CD14-positive monocyte (primary cell): Measurements from ENCODE around the gene SGK2. TPM values are rescaled to one million over a fixed set of nuclear protein-coding genes. Genes with fewer than 3 reads are reported as not detected.

Experiments
- DNase-seq, 3 donors: peaks; one replicate each; pipeline ENCODE4 v3.0.0-alpha.2; 2011 to 2022
- H2AFZ ChIP-seq: 2 replicates; pipeline ENCODE4 v1.6.0; 2012; ENCODE audit warnings: mild to moderate bottlenecking, low read depth, low read length, inconsistent platforms; ENCODE audit not compliant: insufficient read depth, poor library complexity, severe bottlenecking
- H3K27ac ChIP-seq, 2 donors: 1 replicate in 1 of 2; 2 replicates in 1 of 2; pipeline ENCODE4 v1.5.1; 2012 to 2013; ENCODE audit warnings: low read length in 2 of 2, control low read depth in 1 of 2, inconsistent platforms in 1 of 2, low read depth in 1 of 2, mild to moderate bottlenecking in 1 of 2
- H3K27me3 ChIP-seq, 2 donors: one replicate each; pipeline versions ENCODE4 v1.6.0 to v1.6.1; 2011 to 2013; ENCODE audit warnings: low read length in 2 of 2; ENCODE audit not compliant: control insufficient read depth in 2 of 2, insufficient read depth in 2 of 2
- H3K36me3 ChIP-seq, 2 donors: replicated peaks in 1 of 2; 1 replicate in 1 of 2; 2 replicates in 1 of 2; pipeline versions ENCODE4 v1.5.1 to v1.6.1; 2012 to 2013; ENCODE audit warnings: low read length in 2 of 2, control low read depth in 1 of 2, inconsistent platforms in 1 of 2, mild to moderate bottlenecking in 1 of 2; ENCODE audit not compliant: insufficient read depth in 2 of 2, control insufficient read depth in 1 of 2
- H3K4me1 ChIP-seq, 2 donors: 1 replicate in 1 of 2; 2 replicates in 1 of 2; pipeline versions ENCODE4 v1.5.1 to v1.6.1; 2012 to 2013; ENCODE audit warnings: low read length in 2 of 2, control low read depth in 1 of 2, inconsistent platforms in 1 of 2, mild to moderate bottlenecking in 1 of 2, moderate library complexity in 1 of 2; ENCODE audit not compliant: insufficient read depth in 2 of 2, control insufficient read depth in 1 of 2
- H3K4me2 ChIP-seq: replicated peaks from 2 replicates; pipeline ENCODE3; 2012; ENCODE audit warnings: low read length, moderate library complexity, mild to moderate bottlenecking; ENCODE audit not compliant: poor library complexity, severe bottlenecking; ENCODE audit errors: extremely low read depth
- H3K4me3 ChIP-seq, 3 experiments: fragments of 200-600 bp in 1 of 3; sonication (generic) in 1 of 3; replicated peaks in 1 of 3; 1 replicate in 2 of 3; 2 replicates in 1 of 3; pipeline ENCODE4 v1.5.1; 2011 to 2013; ENCODE audit warnings: low read length in 3 of 3, mild to moderate bottlenecking in 3 of 3, control low read depth in 2 of 3, low read depth in 2 of 3, inconsistent platforms in 1 of 3, moderate library complexity in 1 of 3
- H3K79me2 ChIP-seq: 2 replicates; pipeline ENCODE4 v1.6.0; 2012; ENCODE audit warnings: mild to moderate bottlenecking, control low read depth, inconsistent platforms, low read length, moderate library complexity; ENCODE audit not compliant: insufficient read depth
- H3K9ac ChIP-seq: 2 replicates; pipeline ENCODE4 v1.6.0; 2017; ENCODE audit warnings: low read length, mild to moderate bottlenecking; ENCODE audit not compliant: insufficient read depth, poor library complexity, severe bottlenecking
- H3K9me3 ChIP-seq, 2 donors: replicated peaks in 1 of 2; 1 replicate in 1 of 2; 2 replicates in 1 of 2; pipeline versions ENCODE4 v1.5.1 to v1.6.1; 2012 to 2013; ENCODE audit warnings: low read length in 2 of 2, control low read depth in 1 of 2; ENCODE audit not compliant: control insufficient read depth in 1 of 2, insufficient read depth in 1 of 2
- H4K20me1 ChIP-seq: 2 replicates; pipeline ENCODE4 v1.6.0; 2012; ENCODE audit warnings: mild to moderate bottlenecking, low read length, control low read depth, moderate library complexity; ENCODE audit not compliant: insufficient read depth
- H3K27ac Mint-ChIP-seq, 7 donors: one replicate each; pipeline ENCODE4 v1.8.0; 2020; ENCODE audit warnings: mild to moderate bottlenecking in 7 of 7, mixed read lengths in 7 of 7, moderate library complexity in 6 of 7, inconsistent platforms in 2 of 7
- H3K27me3 Mint-ChIP-seq, 3 donors: one replicate each; pipeline ENCODE4 v1.8.0; 2021 to 2022; ENCODE audit warnings: low read depth in 3 of 3, mild to moderate bottlenecking in 3 of 3, mixed read lengths in 3 of 3, moderate library complexity in 3 of 3, inconsistent platforms in 1 of 3
- H3K36me3 Mint-ChIP-seq, 2 donors: one replicate each; pipeline ENCODE4 v1.8.0; 2020; ENCODE audit warnings: mixed read lengths in 2 of 2, inconsistent platforms in 1 of 2, mild to moderate bottlenecking in 1 of 2
- H3K4me1 Mint-ChIP-seq: one replicate; pipeline ENCODE4 v1.8.0; 2020; ENCODE audit warnings: mild to moderate bottlenecking, mixed read lengths
- H3K4me3 Mint-ChIP-seq, 2 donors: one replicate each; pipeline ENCODE4 v1.8.0; 2020; ENCODE audit warnings: mild to moderate bottlenecking in 2 of 2, mixed read lengths in 2 of 2, moderate library complexity in 1 of 2
- H3K9me3 Mint-ChIP-seq, 7 donors: one replicate each; pipeline ENCODE4 v1.8.0; 2020 to 2022; ENCODE audit warnings: mixed read lengths in 7 of 7, mild to moderate bottlenecking in 6 of 7, moderate library complexity in 6 of 7, inconsistent platforms in 2 of 7
- WGBS: methylation state at CpG from one replicate; pipeline ENCODE4 v1.1.5; 2013; ENCODE audit warnings: missing lambda C conversion rate; ENCODE audit not compliant: insufficient coverage; 5-methylcytosine and 5-hydroxymethylcytosine counted together
- intact Hi-C, 2 donors: fragments of 100-400 bp; cut with micrococcal nuclease; formaldehyde crosslinking; loops; one replicate each; pipeline versions ENCODE4 v1.15.0 to v1.15.1; 2023
- polyA plus RNA-seq, 3 donors: library from polyadenylated mRNA; depleted of rRNA in 1 of 3; unstranded in 2 of 3; stranded (reverse) in 1 of 3; fragments of 300-500 nt in 2 of 3; fragments of >200 nt in 1 of 3; fragmentation: Illumina TruSeq in 2 of 3; gene quantifications; 1 replicate in 2 of 3; 2 replicates in 1 of 3; pipeline ENCODE4 v1.2.3, GENCODE V29; 2012 to 2021
- TF ChIP-seq, protein P1 (sequence below): fragments of 200-600 bp; IDR thresholded peaks from one replicate; pipeline ENCODE4 v1.8.0; 2022; ENCODE audit warnings: antibody characterized with exemption, mild to moderate bottlenecking

SGK2 gene
- polyA plus RNA-seq, 3 donors: 0.17 TPM; not detected in 2

DNA sequence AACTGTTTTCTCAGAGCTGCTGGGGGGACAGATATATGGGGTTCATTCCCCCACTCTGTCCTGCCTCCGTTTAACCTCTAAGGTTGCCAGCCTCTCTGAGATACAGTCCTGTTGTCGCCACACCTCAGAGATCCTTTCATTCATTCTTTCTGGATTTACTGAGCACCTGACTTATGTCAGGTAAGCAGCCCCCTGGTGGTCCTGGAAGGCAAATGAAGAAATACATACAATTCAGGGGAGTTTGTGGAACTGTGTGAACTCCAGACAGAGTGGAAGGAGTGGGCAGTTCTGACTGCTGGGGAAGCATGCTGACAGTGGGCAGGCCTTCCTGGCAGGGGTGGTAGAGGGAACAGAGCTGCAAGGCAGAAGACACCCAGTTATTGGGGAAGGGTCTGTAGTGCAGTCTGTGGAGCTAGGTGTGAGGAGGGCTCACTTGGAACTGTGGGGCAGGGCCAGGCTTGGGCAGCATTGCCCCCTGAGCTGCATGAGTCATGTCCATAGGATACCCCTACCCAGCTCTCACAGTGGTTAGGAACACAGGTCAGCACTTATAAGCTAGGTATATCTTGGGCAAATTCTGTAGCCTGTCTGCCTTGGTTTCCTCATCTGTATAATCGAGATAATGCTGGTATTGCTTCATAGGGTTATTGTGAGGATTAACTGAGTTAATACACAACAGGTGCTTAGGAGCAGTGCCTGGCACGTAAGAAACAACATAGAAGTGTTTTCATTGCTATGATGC is 12.8 kb upstream of the SGK2 start:
- no peak overlapping the region for H3K4me3 ChIP-seq
- H3K4me3 Mint-ChIP-seq: no peak overlapping the region
- no peaks in the 10 kb centered on the region for H4K20me1 ChIP-seq
- H3K4me1 ChIP-seq: no peaks in the 10 kb centered on the region
- DNase-seq: no peak
- 100% methylated on average over 2 of the region's 4 CpGs for WGBS
- H3K36me3 Mint-ChIP-seq: peaks cover 2 to 4% of the 10 kb centered on the region in 2 donors
- H3K79me2 ChIP-seq: no peaks in the 10 kb centered on the region
- H3K27me3 ChIP-seq: no peaks in the 10 kb centered on the region
- H3K27ac Mint-ChIP-seq: no peak overlapping the region
- peaks cover 0 to 5% (median 0%) of the 10 kb centered on the region in 3 donors for H3K27me3 Mint-ChIP-seq
- H3K27ac ChIP-seq: no peak overlapping the region
- no peak overlapping the region for H3K9ac ChIP-seq
- TF ChIP-seq, protein P1, sequence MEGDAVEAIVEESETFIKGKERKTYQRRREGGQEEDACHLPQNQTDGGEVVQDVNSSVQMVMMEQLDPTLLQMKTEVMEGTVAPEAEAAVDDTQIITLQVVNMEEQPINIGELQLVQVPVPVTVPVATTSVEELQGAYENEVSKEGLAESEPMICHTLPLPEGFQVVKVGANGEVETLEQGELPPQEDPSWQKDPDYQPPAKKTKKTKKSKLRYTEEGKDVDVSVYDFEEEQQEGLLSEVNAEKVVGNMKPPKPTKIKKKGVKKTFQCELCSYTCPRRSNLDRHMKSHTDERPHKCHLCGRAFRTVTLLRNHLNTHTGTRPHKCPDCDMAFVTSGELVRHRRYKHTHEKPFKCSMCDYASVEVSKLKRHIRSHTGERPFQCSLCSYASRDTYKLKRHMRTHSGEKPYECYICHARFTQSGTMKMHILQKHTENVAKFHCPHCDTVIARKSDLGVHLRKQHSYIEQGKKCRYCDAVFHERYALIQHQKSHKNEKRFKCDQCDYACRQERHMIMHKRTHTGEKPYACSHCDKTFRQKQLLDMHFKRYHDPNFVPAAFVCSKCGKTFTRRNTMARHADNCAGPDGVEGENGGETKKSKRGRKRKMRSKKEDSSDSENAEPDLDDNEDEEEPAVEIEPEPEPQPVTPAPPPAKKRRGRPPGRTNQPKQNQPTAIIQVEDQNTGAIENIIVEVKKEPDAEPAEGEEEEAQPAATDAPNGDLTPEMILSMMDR: no peak
- no peaks in the 10 kb centered on the region for H3K9me3 ChIP-seq
- peaks cover 1% of the 10 kb centered on the region for H3K4me1 Mint-ChIP-seq
- peaks cover 0 to 12% (median 7%) of the 10 kb centered on the region in 7 donors for H3K9me3 Mint-ChIP-seq
- no peak overlapping the region for H2AFZ ChIP-seq
- intact Hi-C loops: no loop called here
- H3K4me2 ChIP-seq: no peak overlapping the region
- H3K36me3 ChIP-seq: peaks cover 0 to 2% of the 10 kb centered on the region in 2 donors

DNA sequence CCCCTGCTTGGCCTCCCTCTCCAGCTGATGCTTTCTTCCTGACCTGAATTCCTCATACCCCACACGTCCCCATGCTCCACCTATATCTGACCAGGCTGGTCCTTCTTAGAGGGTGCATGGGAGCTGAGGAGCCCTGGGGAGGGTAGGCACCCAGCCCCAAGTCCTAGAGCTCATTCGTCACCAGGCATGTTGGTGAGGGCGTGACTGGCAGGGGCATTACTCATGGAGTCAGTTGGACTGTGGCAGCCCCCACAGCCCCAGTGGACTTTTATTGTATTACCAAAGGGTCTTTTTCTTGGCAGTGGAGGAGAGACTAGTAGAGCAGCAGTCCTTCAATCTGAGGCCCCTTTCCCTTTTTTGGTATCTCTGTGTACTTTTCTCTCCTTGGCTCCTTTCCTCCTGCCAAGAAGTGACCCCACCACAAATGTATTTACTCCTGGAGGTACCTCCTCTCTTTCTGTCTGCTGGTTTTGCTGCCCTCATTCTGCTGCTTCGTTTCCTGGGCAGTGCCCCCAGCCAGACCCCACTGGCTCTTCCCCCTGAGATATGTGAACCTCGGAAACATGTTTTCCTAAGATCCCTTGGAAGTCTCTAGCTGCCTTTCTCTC is 10.4 kb upstream of the SGK2 start:
- TF ChIP-seq, protein P1: no peak
- 93% methylated on average over 2 of the region's 5 CpGs for WGBS
- Histone ChIP-seq H3K9me3 (no peaks in the 10 kb centered on the region), H3K9ac (no peak overlapping the region), H4K20me1 (no peaks in the 10 kb centered on the region), H3K4me1 (no peaks in the 10 kb centered on the region), H3K4me2 (no peak overlapping the region), H3K36me3 (no peaks in the 10 kb centered on the region), H3K4me3 (no peak overlapping the region), H3K27ac (no peak overlapping the region), H3K79me2 (no peaks in the 10 kb centered on the region), H3K27me3 (no peaks in the 10 kb centered on the region), H2AFZ (no peak overlapping the region)
- Mint-ChIP-seq H3K27me3 (peaks cover 0 to 5% (median 0%) of the 10 kb centered on the region in 3 donors), H3K4me1 (peaks cover 1% of the 10 kb centered on the region), H3K4me3 (no peak overlapping the region), H3K36me3 (peaks cover 2 to 4% of the 10 kb centered on the region in 2 donors), H3K9me3 (peaks cover 0 to 12% (median 7%) of the 10 kb centered on the region in 7 donors), H3K27ac (no peak overlapping the region)
- intact Hi-C loops: no loop called here
- no peak for DNase-seq
